Activated CD4-positive, alpha-beta T cell treated with anti-CD3 and anti-CD28 coated beads for 4 hours (primary cell): ENCODE results near the gene TVP23A.

Experiments used
- DNase-seq, 2 donors: peaks; one replicate each; pipeline ENCODE4 v3.0.0-alpha.2; 2020

The TVP23A gene

GRCh38 chr16:10817963-10818941 lies at the start of gene TVP23A:
TVP23A (minus strand) TSS chr16:10818794; CDS start chr16:10818493, 301 bp downstream.
- no peak for DNase-seq

- no peak for DNase-seq
These were observed 49.6 kb upstream of the TVP23A start for GRCh38 chr16:10868104-10868595.

- DNase-seq: no peak
These were observed 48.6 kb upstream of the TVP23A start for GRCh38 chr16:10867199-10867598.

- DNase-seq: no peak
These were observed 47.7 kb upstream of the TVP23A start for GRCh38 chr16:10865991-10866966.

- DNase-seq: no peak
These were observed 43.8 kb upstream of the TVP23A start for GRCh38 chr16:10862438-10862837.

- no peak for DNase-seq
These were observed 41.1 kb upstream of the TVP23A start for GRCh38 chr16:10859658-10860057.

GRCh38 chr16:10859020-10859419 lies 40.4 kb upstream of the TVP23A start:
- no peak for DNase-seq

- DNase-seq: no peak
These were observed 39.6 kb upstream of the TVP23A start for GRCh38 chr16:10858203-10858602.

- no peak for DNase-seq
These were observed 37.4 kb upstream of the TVP23A start for GRCh38 chr16:10856042-10856441.

- DNase-seq: no peak
These were observed 34.4 kb upstream of the TVP23A start for GRCh38 chr16:10852948-10853347.

- DNase-seq: no peak
These were observed 33.7 kb upstream of the TVP23A start for GRCh38 chr16:10852286-10852685.

GRCh38 chr16:10851512-10851911 lies 32.9 kb upstream of the TVP23A start:
- no peak for DNase-seq

GRCh38 chr16:10850478-10850850 lies 31.9 kb upstream of the TVP23A start:
- DNase-seq: no peak

GRCh38 chr16:10849736-10850477 lies 31.3 kb upstream of the TVP23A start:
- no peak for DNase-seq

GRCh38 chr16:10847176-10847575 lies 28.6 kb upstream of the TVP23A start:
- DNase-seq: no peak

- DNase-seq: no peak
These were observed 27.8 kb upstream of the TVP23A start for GRCh38 chr16:10846213-10846998.

GRCh38 chr16:10840703-10841102 lies 22.1 kb upstream of the TVP23A start:
- DNase-seq: no peak

- no peak for DNase-seq
These were observed 20.7 kb upstream of the TVP23A start for GRCh38 chr16:10839279-10839666.

- no peak for DNase-seq
These were observed 20.2 kb upstream of the TVP23A start for GRCh38 chr16:10838621-10839278.

GRCh38 chr16:10836174-10836853 lies 17.7 kb upstream of the TVP23A start:
- DNase-seq: no peak
